ENCODE results near the gene GPX4.

The GPX4 gene

DNA sequence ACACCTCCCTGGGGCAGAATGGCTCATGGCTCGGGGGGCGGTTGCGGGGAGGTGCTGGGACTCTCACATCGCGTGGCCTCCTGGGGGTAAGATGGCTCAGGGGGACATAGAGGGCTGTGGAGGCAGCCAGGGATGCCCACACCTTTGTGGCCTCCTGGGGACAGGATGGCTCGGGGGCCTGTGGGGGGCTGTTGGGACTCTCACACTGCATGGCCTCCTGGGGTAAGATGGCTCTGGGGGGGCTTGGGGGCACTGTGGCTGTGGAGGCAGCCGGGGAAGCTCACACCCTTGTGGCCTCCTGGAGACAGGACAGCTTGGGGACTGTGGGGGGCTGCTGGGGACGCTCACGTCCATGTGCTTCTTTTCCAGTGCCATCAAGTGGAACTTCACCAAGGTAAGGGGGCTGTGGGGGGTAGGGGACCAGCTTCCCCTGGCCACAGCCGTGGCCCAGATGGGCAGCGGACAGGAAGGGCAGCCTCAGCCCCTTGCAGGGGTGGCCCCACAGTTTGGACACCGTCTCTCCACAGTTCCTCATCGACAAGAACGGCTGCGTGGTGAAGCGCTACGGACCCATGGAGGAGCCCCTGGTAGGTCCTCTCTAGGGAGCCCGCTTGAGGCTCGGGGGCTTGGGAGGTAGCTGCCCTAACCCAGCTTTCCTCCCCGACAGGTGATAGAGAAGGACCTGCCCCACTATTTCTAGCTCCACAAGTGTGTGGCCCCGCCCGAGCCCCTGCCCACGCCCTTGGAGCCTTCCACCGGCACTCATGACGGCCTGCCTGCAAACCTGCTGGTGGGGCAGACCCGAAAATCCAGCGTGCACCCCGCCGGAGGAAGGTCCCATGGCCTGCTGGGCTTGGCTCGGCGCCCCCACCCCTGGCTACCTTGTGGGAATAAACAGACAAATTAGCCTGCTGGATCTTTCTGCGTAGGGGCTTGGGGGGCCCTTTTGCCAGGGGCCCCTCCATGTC lies 2.4 kb downstream of the GPX4 start:
- H3K4me3 ChIP-seq (ENCODE audit: low read depth, low read length) = no peak overlapping the region; the same call in 1 of the 2 replicates
- no peak for DNase-seq (ENCODE audit: low read depth)
- TF ChIP-seq, protein P1, sequence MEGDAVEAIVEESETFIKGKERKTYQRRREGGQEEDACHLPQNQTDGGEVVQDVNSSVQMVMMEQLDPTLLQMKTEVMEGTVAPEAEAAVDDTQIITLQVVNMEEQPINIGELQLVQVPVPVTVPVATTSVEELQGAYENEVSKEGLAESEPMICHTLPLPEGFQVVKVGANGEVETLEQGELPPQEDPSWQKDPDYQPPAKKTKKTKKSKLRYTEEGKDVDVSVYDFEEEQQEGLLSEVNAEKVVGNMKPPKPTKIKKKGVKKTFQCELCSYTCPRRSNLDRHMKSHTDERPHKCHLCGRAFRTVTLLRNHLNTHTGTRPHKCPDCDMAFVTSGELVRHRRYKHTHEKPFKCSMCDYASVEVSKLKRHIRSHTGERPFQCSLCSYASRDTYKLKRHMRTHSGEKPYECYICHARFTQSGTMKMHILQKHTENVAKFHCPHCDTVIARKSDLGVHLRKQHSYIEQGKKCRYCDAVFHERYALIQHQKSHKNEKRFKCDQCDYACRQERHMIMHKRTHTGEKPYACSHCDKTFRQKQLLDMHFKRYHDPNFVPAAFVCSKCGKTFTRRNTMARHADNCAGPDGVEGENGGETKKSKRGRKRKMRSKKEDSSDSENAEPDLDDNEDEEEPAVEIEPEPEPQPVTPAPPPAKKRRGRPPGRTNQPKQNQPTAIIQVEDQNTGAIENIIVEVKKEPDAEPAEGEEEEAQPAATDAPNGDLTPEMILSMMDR (IDR thresholded peaks at IDR 0.05; ENCODE audit: control insufficient read depth, extremely low read depth, insufficient read depth) = no peak

DNA sequence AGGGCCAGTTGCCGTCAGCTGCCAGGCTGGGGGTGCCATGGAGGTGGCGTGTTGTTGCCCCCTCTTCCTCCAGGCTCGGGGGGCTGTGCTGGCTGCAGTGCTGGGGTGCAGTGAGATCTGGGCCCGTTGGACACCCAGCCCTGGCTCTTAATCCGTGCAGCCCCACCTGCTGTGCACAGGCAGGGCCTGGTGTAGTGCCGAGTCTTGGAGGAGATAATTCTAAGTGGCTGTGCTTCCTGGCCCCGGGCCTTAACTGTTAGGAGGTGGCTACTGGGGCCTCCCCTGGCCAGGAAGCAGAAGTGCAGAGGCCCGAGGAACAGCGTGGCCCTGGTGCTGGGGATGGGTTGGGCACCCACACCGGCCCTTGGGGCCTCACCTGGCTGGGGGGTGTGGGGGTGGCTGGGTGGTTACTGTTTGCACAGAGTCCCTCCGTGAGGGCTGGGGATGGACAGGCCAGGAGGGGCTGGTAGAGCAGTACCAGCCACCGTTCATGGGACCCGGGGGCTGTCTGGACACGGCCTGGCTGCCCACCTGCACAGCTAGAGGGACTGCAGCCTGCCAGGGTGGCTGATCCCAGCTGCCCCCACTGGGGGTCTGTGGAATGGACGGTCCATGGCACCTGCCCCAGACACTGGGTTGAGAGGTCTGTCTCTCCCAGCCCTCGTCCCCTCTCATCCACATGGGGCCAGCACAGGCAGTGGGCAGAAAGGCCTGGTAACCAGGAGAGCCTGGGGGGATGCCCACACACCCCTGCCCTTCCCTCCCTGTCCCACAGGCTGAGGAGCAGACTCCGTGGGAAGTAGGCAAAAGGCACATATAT lies 3.3 kb downstream of the GPX4 start:
- no peak overlapping the region for H3K4me3 ChIP-seq (ENCODE audit: low read depth, low read length)
- DNase-seq (ENCODE audit: low read depth) = peak; percentile 41
- TF ChIP-seq, protein P1 (IDR thresholded peaks at IDR 0.05; ENCODE audit: control insufficient read depth, extremely low read depth, insufficient read depth) = peak; percentile 34; the same call in 1 of the 2 replicates

DNA sequence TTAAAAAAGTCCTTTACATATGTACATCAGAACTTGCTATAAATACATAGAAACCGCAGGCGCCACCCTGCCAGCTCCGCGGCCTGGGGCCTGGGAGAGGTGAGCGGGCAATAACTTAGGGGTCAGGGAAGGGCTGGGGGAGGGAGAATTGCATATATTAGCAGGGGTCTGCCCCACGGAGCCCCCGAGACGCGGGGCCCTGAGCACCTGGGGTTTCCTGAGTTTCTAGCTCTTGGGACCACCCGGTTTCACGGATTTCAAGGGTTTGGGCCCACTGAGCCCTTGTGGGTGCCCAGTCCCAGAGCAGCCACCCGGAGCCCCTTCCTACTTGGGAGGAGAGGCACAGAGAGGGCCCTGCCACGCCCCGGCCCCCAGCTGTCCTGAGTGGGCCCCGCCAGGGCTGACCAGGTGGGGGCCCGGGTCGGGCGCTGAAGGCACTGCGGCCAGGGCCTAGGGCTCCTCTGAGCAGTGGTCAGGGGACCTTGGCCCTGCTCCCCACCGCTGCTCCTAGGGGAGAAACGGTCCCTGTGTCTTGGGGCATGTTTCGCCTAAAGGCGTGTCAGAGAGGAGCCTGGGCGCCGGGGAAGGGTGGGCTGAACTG lies 4.0 kb downstream of the GPX4 start:
- TF ChIP-seq, protein P1 (IDR thresholded peaks at IDR 0.05; ENCODE audit: control insufficient read depth, extremely low read depth, insufficient read depth) = no peak
- DNase-seq (ENCODE audit: low read depth) = no peak
- H3K4me3 ChIP-seq (ENCODE audit: low read depth, low read length) = no peak overlapping the region

DNA sequence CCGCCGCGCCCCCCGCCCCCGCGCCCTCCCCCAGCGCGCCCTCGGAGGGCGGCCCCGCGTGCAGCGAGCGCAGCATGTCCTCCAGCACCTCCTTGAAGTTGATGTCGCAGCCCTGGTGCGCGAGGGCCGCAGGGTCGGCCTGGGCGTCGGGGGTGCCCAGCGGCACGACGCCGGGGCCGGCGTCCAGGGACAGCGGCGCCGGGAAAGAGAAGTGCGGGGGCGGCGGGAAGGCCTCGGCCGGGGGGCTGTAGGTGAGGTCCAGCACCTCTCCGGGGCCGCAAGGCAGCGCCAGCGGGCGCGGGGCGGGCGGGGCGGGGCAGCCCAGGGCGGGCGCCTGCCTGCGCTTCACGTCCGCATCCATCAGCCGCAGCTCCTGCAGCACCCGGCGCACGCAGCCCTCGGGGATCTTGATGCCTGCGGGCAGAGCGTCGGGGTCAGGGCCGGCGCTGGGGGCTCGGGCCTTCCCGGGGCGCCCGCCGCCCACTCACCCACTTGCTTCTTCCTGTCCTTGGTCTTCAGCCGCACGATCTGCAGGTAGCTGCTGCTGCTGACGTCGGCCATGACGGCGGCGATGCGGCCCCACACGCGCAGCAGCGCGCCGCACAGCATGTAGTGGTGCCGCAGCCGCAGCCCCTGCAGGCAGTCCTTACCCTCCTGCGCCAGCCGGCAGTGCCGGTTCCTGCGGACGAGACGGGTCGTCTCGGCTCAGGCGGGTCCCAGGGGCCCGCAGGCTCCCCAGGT lies 4.7 kb downstream of the GPX4 start:
- TF ChIP-seq, protein P1 (IDR thresholded peaks at IDR 0.05; ENCODE audit: control insufficient read depth, extremely low read depth, insufficient read depth) = no peak

DNA sequence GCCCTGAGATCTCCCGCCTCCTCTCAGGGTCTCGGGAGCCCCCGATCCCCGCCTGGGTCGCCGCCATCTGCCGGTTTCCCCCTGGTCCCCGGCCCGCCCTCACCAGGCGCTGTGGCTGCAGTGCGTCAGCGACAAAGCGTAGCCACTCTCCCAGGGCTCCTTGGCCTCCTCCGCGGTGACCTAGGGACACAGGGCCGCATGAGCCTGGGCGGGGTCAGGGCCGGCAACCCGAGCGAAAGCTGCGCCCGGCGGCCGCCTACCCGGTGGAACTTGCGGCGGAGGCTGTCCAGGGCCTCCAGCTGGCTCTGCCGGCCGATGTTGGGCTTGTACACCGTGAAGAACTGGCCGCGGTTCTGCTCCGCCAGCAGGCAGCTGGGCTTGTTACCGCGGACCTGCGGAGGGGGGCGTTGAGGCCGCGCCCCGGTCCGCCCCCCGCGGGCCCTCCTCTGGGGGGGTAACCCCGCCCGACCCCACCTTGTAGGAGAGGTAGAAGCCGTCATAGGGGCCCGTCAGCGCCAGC lies 5.3 kb downstream of the GPX4 start:
- no peak for DNase-seq (ENCODE audit: low read depth)
- H3K4me3 ChIP-seq (ENCODE audit: low read depth, low read length) = no peak overlapping the region
- TF ChIP-seq, protein P1 (IDR thresholded peaks at IDR 0.05; ENCODE audit: control insufficient read depth, extremely low read depth, insufficient read depth) = no peak

More for the DNA sequence above, 4.7 kb downstream of the GPX4 start:
- DNase-seq (ENCODE audit: low read depth) = no peak
- no peak overlapping the region for H3K4me3 ChIP-seq (ENCODE audit: low read depth, low read length)
